ENCODE measurements around the gene POLL.
"Not testable (repeated sequence)": the region's sequence is repeated elsewhere in the genome, so short reads cannot be mapped to it uniquely, and the experiment has no call there.

Gene POLL

DNA sequence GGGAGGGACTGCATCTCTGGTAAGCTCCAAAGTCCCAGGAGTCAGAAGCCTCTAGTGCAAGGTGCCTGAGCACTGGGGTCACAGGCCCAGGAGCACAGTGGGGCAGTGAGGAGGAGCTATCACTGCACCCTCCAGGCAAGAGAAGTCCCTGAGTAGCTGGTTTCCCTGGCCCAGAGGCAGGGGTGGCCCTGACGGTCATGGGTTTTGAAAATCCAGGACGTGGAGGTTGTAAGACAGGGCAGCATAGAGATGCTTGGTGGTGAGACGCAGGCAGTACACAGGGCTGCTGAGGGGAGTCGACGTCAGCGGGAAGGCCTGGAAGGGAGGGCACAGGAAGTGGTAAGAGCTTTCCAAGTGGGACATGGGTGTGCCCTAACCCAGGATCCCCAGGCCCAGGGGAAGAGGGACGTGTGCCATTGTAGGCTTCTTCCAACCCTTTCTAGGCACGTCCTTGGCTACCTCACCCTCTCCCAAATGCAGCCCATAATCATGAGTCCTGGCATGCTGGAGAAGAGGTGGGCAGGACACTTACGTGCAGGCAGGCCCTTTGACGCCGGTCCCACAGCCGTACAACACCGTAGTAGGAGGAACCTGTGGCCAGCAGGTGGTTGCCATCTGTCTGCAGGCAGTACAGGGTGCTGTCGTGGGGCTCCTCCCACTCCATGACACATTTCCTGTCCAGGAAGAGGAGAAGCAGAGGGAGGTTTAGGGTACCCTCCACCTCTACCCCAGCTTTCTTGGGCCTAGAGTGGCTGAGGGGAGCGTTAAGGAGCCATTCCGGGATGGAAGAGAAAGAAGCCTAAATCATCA is 23.2 kb upstream of the POLL start:
- FAIRE-seq: no peak

DNA sequence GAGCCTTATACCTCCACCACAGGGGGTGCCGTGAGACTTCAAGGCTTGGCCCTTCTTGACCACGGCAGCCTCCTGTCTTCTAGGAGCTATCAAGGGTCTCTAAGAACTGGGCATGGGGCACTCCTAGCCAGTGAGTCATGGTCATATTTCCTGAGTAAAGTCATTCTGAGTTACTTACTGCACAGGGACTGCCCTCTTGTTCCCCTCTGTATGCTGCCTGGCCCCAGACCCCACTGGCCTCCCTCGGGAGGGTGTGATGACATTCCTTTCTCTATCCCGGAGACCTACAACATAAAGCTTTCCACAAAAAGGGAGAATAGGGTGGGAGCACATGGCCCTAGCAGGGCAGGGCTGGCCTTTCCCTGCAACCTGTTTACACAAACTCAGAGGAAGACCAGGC is 21.4 kb upstream of the POLL start:
- FAIRE-seq: no peak

DNA sequence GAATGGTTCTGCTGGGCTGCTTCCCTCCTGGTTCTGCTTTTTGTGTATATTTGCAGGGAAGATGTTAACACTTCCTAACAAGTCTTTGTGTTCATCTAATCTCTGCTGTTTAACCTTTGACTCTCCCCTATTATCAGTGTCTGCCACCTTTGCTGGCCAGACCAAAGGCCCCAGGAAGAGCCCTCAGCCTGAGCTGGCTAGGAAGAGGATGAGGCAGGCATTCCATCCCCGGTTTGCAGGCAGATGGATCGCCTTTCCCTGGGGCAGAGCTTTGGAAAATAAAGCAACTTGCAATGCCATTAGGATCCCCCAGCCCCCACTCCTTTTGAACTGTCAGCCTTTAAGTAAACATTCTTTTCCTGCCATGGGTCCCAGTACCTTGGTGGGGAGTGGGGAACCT is 19.1 kb upstream of the POLL start:
- no peak for FAIRE-seq

DNA sequence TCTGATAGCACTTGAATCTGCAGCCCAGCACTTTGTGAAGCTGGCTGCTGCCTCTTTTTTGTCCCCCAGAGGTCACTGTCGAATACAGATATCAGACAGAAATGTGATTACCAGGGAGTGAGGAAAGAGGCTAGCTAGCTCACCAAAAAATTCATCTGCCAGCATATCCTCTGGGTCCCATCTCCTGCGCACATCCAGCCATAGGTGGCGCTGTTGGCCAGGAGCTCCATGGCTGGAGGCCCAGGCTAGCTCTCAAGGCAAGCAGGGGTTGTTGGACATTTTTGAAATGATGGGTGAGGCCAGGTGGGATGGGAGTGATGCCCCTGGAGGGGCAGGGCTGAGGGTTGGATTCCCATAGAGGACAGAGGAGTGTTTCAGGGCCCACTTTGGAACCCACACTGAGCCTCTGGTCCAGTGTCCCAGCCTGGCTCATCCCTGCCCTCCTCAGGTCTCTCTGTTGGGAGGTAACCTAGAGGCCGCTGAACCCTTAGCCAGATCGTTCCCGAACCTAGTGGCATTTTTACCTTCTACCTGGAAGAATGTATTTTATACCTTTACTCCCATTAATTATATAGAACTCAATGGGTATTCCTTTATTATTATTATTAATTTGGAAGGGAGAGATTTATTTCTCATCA is 14.8 kb upstream of the POLL start:
- no peak for FAIRE-seq

DNA sequence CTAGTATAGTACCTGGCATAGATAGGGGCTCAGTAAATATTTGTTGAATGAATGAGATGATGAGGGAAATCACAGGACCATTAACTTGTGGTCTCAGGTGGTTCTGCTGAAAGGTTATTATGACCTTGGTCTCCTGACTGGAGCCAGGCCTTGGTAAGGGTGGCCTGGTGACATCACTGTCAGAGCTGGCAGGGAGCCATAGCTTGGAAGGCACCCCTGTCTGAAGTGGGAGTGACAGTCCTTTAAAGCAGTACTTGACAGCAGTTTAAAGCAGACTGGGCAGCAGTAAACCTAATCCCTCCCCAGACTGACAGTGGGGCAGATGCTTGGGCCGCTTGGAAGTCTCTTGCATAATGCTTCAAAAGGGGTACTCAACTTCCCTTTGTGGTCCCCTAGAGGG is 13.5 kb upstream of the POLL start:
- FAIRE-seq: no peak

DNA sequence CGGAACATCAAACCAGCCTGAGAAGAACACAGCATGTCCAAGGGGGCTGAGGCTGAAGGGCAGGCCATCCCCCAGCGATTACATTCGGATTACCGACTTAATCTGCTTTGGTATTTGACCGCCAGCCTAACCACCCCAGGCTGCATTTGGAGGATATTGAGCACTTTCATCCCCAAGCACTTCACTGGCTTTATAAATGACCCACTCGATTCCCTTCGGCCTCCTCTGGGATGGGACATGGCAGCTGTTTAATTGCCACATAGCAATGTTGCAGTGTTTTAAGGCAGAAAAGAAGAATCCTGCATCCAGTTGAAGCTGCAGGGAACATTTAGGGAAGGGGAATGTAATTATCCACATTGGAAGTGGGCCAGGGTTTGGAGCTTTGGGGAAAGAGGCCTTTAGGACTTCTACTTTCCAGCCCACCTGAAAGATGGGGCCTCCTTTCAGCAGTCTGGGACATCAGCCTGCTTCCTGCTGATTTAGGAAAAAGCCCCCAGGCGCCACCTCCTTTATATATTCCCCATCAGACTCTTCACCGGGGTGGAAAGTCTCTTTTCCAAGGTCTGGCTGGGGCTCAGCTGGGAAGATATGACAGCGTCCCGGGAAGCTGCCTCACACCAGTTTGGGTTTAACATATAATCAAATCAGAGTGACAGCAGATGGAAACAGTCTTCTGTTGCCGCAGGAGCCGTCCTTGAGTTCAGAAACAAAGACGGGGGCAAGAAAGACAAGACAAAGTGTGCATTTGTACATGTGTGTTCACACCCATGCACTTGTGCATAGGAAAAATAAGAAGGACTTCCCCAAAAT is 9.2 kb upstream of the POLL start:
- no peak for FAIRE-seq

DNA sequence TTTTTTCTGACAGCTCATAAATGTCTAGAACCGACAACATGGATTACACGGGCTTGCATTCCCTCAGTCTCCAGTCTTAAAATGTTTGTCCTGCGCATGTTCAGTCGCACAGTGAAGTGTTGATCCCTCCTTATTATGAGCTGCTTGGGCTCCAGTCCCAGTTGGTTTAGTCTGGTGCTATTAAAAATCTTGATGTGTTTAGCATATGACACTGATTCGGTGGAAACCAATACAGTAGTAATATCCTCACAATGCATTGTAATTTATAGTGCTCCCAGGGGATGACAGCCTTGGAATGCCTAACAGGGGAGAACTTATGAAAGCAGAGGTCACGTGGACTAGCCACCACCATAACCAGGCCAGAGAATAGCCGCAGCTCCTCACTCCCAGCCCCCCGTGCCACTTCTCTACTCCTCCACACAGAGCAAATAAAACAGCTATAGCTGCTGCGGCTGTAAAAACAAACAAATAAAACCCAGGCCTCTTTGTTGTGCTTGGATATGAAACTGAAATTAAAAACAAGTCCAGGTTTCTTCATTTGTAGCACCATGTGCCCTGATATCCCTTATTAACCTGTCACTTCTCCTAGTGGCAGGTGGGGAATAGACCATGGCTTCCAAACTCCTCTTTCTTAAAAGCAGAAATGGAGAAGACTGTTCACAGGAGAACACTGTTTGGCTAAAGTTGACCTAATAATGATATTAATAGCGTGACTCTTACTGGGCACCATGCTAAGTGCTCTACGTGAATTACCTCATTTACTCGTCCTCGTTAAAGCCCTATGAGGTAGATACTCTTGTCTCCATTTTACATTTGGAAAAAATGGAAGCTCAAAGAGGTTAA is 7.8 kb upstream of the POLL start:
- FAIRE-seq: no peak

DNA sequence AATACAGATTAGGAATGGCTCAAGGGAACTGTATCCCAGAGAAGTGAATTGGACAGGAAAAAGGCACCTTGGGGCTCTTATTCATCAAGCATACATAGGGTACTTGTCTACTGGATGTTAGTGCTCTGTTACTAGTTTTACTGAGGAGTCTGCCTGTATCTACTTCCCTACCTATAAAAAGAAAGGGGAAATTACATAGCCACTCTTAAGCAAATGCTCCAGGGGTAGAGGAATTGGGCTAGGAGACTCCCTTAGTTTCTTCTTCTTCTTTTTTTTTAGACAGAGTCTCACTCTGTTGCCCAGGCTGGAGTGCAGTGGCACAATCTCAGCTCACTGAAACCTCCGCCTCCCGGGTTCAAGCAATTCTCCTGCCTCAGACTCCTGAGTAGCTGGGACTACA is 5.3 kb upstream of the POLL start:
- FAIRE-seq: not testable (repeated sequence)

DNA sequence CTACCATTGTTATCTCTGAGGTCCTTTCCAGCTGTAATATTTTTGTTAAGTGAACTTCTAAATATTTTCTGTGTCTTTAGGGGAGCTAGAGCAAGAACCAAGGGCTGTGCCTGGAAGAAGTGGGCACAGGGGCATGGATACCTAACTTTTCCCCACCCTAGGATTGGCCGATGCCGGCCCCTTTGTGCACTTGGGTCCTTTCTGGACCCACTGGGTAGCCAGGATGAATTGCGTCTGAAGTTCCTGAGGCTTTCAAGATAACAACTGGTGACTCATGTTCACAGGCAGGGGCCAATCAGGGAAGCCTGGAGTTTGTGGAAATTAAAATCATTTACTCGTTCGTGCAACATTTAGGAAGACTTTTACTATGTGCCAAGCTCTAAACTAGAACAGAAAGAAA is 822 bp upstream of the POLL start:
- no peak for FAIRE-seq

DNA sequence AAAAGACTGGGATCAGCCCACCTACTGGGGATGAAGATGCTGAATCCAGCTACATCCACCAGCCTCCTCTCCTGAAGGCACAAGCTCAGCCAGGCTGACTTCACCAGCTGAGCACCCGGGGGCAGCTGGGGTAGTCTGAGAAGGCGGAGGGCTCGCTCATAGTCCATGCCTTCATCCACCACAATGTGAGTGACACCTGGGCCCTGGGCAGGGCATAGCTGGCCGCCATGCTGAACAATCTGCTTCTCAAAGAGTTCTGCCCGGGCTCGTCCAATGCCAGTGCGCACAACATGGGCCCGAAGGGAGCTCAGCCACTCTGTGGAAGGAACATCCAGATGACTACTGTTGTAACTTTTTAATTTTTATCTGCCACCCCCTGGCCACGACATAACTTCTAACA is 2.2 kb downstream of the POLL start:
- FAIRE-seq: no peak

DNA sequence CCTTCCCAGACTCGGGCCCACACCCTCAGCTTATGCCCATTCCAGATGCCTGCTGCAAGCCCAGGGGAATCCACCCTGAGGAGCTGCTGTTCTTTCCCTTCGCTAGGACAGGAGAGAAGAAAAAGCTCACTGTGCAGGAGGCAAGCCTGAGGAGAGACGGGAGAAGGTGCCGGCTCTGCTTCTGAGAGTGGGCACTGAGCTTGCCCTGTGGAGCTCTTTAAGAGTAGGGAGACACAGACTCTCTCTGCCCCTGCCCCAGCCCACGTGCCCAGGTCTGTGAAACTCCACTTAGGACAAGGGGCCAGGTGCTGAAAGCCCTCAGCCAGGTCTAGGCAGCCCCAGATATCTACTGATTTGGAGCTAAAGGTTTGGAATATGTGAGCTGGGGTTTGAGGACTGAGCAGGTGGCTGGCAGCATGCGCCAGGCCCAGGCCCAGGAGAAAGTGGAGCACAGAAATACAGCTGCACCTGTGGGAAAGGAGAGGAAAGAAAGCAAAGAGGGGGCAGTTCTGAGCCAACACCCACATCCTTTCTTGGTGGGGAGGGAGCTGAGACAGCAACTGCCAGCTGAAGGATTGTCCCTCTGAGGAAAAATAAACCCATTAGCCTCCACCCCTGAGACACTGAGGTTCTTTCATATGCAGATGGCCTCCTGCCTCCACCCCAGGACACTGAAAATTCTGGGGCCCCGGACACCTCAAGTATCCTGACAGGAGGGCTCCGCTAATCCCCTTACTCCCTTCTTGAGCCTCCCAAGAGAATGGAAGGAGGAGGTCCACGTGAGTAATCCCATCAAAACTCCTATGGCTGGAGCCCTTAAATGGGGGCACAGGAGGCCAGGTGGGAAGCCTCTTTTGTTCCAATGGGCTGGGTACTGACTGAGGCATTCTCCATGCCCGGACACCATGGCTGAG is 7.3 kb downstream of the POLL start:
- no peak for FAIRE-seq

DNA sequence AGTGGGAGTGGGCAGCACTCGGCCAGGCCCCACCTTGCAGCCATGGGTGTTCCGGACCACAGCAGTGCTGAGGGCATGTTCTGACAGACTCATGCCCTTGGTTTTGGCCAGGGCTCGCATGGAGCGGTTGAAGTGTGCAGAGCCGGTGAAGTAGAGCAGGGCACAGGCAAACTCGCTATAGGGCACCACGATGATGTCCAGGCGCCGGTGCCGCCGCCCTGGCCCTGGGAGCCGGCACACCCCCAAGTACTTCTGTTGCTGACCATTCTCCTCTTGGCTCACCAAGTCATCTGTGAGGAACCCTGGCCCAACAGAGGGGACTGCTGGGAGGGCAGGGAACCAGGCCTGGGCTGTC is 8.6 kb downstream of the POLL start:
- FAIRE-seq: no peak

DNA sequence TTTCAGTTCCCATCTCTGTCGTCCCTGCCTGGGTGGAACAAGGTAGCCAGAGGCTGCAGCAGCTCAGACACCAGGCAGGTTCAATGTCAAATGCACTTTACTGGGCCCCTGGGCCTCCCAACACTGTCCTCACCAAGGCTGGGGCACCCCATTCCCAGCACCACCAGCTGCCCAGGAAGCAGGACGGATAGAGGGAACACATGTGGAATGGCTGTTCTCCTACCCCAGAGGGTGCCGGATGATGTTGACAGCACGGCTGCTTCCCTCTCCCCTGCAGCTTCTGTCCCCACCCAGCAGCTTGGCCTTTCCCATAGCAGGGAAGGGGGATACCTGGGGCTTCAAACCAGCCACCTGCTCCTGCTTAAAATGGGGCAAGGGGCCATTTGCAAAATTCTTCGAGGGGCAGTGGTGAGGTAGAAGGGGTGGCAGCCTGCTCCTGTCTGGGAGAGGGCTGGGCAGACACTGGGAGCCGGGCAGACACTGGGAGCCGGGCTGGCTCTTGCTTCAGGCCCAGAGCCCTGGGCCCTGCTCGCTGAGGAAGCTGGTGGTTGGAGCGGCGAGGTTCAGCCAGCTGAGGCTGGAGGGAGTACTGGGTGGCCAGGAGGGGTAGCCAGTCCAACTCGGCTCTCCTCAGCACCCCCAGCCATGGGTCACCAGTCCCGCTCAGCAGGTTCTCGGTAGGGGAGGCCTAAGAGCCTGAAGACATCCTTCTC is 9.1 kb downstream of the POLL start:
- FAIRE-seq: no peak

DNA sequence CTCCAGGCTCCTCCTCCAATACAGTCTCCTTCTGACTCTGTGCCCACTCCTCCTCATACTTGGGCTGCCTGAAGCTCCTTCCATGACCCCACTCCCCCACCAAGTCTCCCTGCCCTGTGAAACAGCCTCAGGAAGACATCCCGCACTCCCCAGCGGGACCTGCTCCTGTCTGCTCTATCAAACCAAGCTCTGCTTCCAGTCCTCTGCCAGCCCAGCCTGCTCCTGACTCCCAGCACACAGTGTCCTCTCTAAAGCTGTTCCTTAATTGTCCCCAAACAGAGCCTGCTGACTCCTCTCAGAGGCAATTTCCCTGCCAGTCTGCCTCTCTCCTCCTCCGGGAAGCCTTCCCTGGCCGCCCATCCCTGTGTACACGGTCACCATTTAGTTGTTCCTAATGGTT is 9.9 kb downstream of the POLL start:
- no peak for FAIRE-seq

DNA sequence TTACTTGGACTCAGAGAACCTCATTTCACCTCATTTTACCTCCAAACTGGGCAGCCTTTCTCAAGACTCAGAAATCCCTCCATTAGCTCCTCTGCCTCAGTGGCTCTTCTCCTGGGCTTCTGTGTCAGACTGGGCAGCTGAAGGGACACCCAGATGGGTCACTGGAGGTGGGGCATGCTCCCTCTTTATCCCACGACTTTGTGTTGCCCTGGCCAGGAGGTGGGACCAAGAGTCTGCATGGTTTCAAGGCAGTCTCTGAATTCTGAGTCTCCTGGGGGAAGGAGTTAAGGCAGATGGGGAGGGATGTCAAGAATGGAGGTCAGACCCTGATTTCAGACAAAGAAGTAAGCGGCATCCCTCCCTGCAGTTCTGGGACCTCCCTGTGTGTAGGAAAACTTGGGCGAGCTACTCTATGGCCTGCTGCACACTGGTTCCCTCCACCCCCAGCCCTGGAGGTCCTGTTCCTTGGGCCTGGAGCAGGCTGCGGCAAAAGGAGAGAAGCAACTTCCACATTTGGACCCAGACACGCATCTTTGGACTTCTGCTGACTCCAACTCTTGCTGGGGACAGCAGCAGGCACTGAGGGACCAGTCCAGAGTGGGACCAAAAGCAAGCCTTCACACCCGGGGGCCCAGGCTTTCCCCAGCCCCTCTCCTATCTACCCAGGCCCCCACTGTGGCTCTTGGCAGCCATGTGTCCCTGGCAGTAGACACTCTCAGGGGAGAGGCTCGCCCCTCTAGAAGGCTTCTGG is 10.8 kb downstream of the POLL start:
- no peak for FAIRE-seq

DNA sequence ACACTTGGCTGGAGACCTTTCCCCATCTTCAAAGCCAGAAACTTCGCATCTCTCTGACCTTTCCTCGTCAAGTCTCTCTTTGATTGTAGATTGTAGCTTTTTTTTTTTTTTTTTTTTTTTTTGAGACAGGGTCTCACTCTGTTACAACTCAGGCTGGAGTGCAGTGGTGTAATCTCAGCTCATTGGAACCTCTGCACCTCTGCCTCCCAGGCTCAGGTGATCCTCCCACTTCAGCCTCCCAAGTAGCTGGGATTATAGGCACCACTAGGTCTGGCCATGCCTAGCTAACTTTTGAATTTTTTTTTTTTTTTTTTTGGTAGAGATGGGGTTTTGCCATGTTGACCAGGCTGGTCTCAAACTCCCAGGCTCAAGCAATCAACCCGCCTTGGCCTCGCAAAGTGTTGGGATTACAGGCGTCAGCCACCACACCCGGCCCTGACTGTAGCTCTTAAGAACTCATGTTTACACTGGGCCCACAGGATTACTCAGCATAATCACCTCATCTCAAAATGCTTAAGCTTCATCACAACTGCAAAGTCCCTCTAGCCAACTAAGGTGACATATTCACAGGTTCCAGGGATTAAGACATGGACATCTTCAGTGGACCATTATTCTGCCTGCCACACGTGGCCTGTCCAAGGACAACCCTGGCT is 11.7 kb downstream of the POLL start:
- no peak for FAIRE-seq

DNA sequence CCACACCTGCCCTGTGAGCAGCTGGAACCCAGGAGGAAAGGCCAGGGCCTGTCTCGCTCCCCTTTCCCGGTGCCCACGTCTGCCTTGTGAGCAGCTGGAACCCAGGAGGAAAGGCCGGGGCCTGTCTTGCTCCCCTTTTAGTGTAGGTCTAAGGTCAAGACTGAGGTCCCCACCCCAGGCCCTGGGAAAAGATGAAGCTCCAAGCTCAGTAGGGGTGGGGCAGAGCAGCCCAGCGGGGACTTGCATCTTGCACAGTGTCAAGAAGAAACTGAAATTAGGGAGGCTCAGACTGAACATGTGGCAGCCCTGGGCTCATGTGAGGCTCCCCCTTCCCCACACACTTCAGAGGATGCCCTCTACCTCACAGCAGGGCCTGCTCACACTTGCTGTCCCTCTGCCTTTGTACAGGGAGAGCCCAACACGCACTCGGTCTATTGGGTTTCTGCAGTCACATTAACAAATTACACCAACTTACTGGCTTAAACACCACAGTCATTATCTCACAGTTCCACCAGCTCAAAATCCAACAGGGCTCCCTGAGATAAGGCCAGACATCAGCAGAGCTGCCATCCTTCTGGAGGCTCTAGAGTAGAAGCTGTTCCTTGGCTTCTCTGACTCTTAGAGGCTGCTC is 12.4 kb downstream of the POLL start:
- no peak for FAIRE-seq

DNA sequence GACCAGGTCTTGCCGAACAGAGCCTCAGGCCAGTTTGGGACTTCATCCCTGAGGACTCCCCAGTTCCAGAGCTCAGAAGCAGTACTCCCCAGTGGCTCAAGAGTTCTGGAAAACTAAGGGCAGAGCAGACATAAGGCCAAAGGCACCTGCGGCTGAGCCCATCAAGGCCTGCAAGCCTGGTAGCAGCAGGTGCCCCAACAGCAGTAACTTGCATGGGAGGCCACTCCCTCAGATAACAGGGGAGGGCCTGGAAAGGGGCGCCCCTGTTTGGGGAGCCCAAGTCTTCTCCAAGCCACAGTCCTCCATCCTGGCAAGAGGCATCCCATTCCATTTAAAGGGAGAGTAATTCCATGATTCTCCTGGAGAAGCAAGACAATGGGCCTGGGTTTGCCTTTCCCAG is 13.0 kb downstream of the POLL start:
- FAIRE-seq: no peak

All from colon (tissue), 2 donors.